VCaP (cell line): ENCODE results near the gene CCK.

ENCODE experiments used
- H3K27ac ChIP-seq: fragments of 450-650 bp; 2 replicates; pipeline ENCODE4 v1.5.1; 2017
- TF ChIP-seq, protein P1 (sequence below): fragments of 450-650 bp; conservative IDR thresholded peaks from 2 replicates; pipeline ENCODE4 v1.5.1; 2017; ENCODE audit warnings: mild to moderate bottlenecking, moderate library complexity

Gene CCK

DNA sequence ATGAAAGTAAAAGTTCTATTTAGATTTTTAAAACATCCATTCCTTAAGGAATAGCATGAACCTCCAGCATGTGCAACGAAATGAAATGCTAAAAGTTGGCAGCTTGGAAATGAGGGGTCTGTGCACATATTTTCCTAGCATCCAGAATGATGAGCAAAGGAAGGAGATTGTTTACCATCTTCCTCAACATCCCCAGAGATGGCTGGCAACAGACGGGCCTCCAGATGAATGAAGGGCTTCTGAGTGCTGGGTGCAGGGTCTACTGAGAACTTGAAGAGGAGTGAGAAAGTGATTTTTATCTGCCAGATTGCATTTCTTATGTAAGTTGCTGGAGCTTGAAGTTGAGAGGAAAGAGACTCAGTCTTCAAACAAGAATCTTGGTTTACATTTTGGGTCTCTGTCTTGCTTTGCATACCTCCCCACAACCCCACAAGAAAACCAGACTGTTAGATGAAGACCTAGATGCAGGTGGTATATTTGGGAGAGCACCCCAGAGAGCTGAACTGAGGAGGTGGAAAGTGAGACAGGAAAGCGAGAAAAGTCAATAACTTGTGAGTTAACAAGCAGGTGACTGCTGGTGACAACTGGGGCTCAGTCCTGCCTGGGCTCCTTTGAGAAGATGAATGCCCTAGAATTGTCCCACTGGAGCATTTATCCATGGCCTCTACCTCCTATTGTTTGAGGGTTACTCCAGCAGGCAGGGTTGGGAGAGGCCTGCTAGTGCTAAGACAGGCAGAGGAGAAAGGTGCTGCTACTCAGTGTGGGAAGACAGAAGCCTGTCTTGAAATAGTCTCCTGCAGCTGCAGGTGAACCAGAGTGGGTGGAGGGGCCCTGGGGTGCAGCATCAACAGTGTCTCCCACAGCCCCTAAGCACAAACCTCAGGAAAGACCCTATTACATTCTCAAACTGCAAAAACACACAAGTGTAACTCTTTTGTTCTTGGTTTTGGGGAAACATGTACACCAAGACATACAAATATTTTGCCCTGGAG lies 10.5 kb upstream of the CCK start:
- TF ChIP-seq, protein P1, sequence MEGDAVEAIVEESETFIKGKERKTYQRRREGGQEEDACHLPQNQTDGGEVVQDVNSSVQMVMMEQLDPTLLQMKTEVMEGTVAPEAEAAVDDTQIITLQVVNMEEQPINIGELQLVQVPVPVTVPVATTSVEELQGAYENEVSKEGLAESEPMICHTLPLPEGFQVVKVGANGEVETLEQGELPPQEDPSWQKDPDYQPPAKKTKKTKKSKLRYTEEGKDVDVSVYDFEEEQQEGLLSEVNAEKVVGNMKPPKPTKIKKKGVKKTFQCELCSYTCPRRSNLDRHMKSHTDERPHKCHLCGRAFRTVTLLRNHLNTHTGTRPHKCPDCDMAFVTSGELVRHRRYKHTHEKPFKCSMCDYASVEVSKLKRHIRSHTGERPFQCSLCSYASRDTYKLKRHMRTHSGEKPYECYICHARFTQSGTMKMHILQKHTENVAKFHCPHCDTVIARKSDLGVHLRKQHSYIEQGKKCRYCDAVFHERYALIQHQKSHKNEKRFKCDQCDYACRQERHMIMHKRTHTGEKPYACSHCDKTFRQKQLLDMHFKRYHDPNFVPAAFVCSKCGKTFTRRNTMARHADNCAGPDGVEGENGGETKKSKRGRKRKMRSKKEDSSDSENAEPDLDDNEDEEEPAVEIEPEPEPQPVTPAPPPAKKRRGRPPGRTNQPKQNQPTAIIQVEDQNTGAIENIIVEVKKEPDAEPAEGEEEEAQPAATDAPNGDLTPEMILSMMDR: no peak
- peak overlapping the region; percentile 46; the same call in 1 of the 2 replicates for H3K27ac ChIP-seq

DNA sequence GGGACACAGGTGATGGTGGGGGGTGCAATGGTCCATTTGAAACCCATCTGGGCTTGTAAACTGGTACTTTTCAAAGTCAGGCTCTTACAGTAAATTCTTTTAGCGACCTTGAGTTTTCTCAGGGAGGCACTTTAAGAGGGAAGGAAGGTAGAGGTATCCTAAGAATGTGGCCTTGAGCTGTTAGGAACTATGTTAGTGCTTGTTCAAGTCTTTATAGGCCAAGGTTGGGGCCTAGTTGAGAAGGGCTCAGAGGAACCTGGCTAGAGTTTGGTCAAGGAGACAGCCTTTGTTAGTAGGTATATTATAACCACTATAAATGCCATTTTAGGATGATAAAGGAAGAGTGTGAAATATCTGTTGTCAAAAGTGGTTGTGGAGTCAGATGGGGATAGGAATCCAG lies 9.2 kb upstream of the CCK start:
- TF ChIP-seq, protein P1: no peak
- no peak overlapping the region for H3K27ac ChIP-seq

DNA sequence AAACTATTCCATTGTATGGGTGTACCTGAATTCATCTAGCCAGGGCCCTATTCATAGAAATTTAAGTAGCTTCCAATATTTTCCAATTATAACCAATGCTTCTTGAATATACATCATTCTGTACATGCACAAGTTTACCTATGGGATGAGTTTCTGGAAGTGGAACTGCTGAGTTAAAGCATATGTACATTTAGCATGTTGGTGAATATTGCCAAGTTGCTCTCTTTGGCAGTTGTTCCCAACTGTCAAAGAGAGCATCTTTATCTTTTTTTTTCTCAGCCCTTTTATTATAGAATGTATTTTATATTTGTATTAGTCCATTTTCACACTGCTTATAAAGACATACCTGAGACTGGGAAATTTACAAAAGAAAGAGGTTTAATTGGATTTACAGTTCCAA lies 8.3 kb upstream of the CCK start:
- no peak overlapping the region for H3K27ac ChIP-seq
- TF ChIP-seq, protein P1: no peak

DNA sequence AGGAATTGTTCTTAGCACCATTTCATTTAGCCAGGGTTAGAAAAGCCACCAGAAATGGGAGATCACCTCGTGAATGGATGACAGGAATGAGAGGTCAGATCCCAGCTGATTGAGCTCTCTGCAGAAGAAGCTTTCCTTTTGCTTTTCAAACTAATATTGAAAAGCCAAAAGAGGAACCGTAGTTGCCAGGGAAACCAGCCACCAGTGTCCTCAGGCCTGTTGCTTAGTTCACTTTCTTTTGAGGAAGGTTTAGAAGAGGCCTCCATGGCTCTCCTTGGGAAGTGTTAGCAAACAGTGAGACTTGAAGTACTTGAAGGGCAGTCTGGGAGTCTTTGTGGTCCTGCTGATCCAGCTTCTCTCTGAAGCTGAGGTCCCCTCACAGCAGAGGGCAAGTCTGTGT lies 7.4 kb upstream of the CCK start:
- TF ChIP-seq, protein P1: no peak
- no peak overlapping the region for H3K27ac ChIP-seq

DNA sequence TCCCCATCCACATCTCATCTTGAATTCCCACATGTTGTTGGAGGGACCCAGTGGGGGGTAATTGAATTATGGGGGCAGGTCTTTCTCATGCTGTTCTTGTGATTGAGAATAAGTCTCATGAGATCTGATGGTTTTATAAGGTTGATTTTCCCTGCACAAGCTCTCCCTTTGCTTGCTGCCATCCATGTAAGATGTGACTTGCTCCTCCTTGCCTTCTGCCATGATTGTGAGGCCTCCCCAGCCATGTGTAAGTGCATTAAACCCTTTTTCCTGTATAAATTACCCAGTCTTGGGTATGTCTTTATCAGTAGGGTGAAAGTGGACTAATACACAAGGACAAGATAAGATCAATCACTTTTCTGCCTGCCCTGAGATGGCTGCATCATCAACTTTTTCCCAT lies 5.8 kb upstream of the CCK start:
- TF ChIP-seq, protein P1: no peak
- H3K27ac ChIP-seq: no peak overlapping the region

DNA sequence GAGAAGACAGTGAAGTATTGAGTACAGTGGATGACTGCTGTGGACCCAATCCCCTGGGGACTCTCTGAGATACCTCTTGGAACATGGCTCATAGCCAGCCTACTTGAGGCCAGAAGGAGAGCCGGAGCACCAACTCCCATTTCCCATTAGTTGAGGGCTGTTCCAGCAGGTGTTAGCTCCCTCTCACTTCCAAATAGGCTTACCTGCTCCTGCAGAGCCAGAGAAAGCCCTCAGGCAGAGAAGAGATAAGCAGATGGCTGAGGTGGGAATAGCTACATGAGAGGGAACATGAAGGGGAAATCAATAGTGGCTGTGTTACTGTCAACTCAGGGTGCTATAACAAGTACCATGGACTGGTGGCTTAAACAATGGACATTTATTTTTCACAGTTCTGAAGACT lies 4.6 kb upstream of the CCK start:
- no peak overlapping the region for H3K27ac ChIP-seq
- TF ChIP-seq, protein P1: no peak

DNA sequence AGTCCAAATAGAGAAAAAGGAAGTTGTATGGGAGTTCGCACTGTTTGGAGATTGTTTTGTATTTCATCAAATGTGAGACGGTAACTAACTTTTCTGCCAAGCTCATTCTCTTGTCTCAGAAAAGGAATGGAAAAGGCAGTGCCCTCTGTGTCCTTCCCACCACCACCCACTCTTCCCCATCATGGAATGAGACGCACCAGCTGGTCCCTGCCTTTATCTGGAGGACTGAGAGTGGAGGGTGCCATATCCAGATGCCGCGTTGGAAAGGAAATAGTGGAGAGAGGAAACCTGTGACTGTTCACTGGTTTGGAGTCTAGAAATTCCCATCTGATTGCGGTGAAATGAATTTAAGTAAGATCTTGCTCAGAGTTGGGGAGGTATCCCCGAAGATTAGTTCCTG lies 3.7 kb upstream of the CCK start:
- no peak overlapping the region for H3K27ac ChIP-seq
- TF ChIP-seq, protein P1: no peak
